OCI-LY3 (cell line): ENCODE results near the gene PCNX1.

ENCODE experiments used
- CTCF ChIP-seq: fragments of 200-600, 300-600 bp; sonication (generic); IDR thresholded peaks from 2 replicates; pipeline ENCODE4 v1.5.1; 2014; ENCODE audit warnings: antibody characterized with exemption, low read length, low read depth
- EZH2phosphoT487 ChIP-seq: fragments of 200-600 bp; shearing (Covaris generic); IDR thresholded peaks from 2 replicates; pipeline ENCODE4 v1.6.1; 2018; ENCODE audit warnings: antibody characterized with exemption, mixed run types, low read depth

- TF ChIP-seq CTCF: no peak
- TF ChIP-seq EZH2phosphoT487: no peak
These were observed 226.0 kb downstream of the PCNX1 start for GRCh38 chr14:71133296-71133695.
